ENCODE results near the gene RAB7A. TPM values are rescaled to one million over a fixed set of nuclear protein-coding genes. Genes with fewer than 3 reads are reported as not detected.
"Not testable (repeated sequence)": the region's sequence is repeated elsewhere in the genome, so short reads cannot be mapped to it uniquely, and the experiment has no call there.

The RAB7A gene
- total and polyA plus RNA-seq, 2 of the 8 experiments (the other 6 are each of a cell fraction or from before 2014, with no cell fraction given) = 179 to 195 TPM

GRCh38 chr3:128728521-128728920 is 2.5 kb downstream of the RAB7A start:
- H3K9me3 ChIP-seq (ENCODE audit: insufficient read depth in 2 of 2, low read depth in 1 of 2, low read length in 1 of 2); H3K36me3 ChIP-seq (ENCODE audit: control insufficient read depth in 2 of 4, insufficient read depth in 4 of 4, low read length in 3 of 4); H3K4ac ChIP-seq (replicated peaks; ENCODE audit: insufficient read length, low read depth, low read length); H3K9ac ChIP-seq (replicated peaks in 1 of 4; ENCODE audit: extremely low read depth in 1 of 4, low read depth in 3 of 4, low read length in 3 of 4); H2BK12ac ChIP-seq (ENCODE audit: low read depth, low read length); H3K27ac ChIP-seq (ENCODE audit: low read depth, low read length); H3K23me2 ChIP-seq (ENCODE audit: low read depth, low read length); H3K18ac ChIP-seq (ENCODE audit: extremely low read depth, low read length); H3K4me2 ChIP-seq (ENCODE audit: insufficient read depth in 1 of 2, low read depth in 2 of 2, low read length in 2 of 2); H4K91ac ChIP-seq (replicated peaks; ENCODE audit: insufficient read length, low read length); H4K5ac ChIP-seq (ENCODE audit: insufficient read length, low read depth, low read length); H2AK5ac ChIP-seq (ENCODE audit: low read depth, low read length); DNase-seq (ENCODE audit: low read depth in 1 of 2, low spot score in 2 of 2); H3K27me3 ChIP-seq (replicated peaks in 1 of 4; ENCODE audit: control insufficient read depth in 3 of 4, extremely low read depth in 1 of 4, insufficient read depth in 3 of 4, low read length in 3 of 4); H2BK5ac ChIP-seq (ENCODE audit: low read depth, low read length); H3K14ac ChIP-seq (ENCODE audit: insufficient read length); H3K56ac ChIP-seq (replicated peaks; ENCODE audit: insufficient read length, low read depth, low read length); H2BK20ac ChIP-seq (ENCODE audit: low read length); H2BK120ac ChIP-seq (replicated peaks; ENCODE audit: low read depth, low read length); H3K23ac ChIP-seq (ENCODE audit: insufficient read length); H4K8ac ChIP-seq (ENCODE audit: extremely low read depth, insufficient read depth, low read length); FAIRE-seq; H3K4me3 ChIP-seq (ENCODE audit: extremely low read depth in 1 of 4, insufficient read depth in 2 of 4, low read depth in 3 of 4, low read length in 4 of 4); H2AFZ ChIP-seq (ENCODE audit: low read length): not testable (repeated sequence)
- POLR2A ChIA-PET (ENCODE audit: partially characterized antibody) = interaction anchor here (1.5 to 2.2 kb wide), 4 partner anchors 10 to 60 kb away, joined by 3 to 6 read pairs (median 4); no protein-coding TSS in a partner anchor
- CTCF ChIA-PET (ENCODE audit: partially characterized antibody) = interaction anchor here (1.2 to 1.5 kb wide), 3 partner anchors 9 to 242 kb away, joined by 3 to 5 read pairs (median 3); no protein-coding TSS in a partner anchor
- peak overlapping the region; percentile 8; the same call in 1 of the 2 replicates for H2BK15ac ChIP-seq (ENCODE audit: low read length)
- H3K79me1 ChIP-seq (ENCODE audit: low read depth, low read length) = peaks cover 18% of the 10 kb centered on the region
- peaks cover 0 to 17% (median 10%) of the 10 kb centered on the region in 4 experiments; a peak in 6 of 7 replicates for H3K4me1 ChIP-seq (replicated peaks in 1 of 4; ENCODE audit: control insufficient read depth in 3 of 4, insufficient read depth in 4 of 4, low read length in 3 of 4)
- 96% methylated on average over 13 of the region's 13 CpGs; no CpG with 5 or more reads in 1 of the 2 experiments for WGBS, 2 experiments (ENCODE audit: extremely low coverage in 1 of 2, insufficient coverage in 1 of 2, insufficient read length in 1 of 2, insufficient replicate concordance in 2 of 2, low coverage in 1 of 2, low lambda C conversion rate in 2 of 2, missing lambda C conversion rate in 1 of 2)
- H4K20me1 ChIP-seq (replicated peaks in 1 of 2; ENCODE audit: control insufficient read depth in 1 of 2, insufficient read depth in 2 of 2, low read length in 2 of 2) = peaks cover 33 to 35% of the 10 kb centered on the region in 2 experiments
- peaks cover 66 to 79% of the 10 kb centered on the region in 2 experiments for H3K79me2 ChIP-seq (ENCODE audit: control insufficient read depth in 1 of 2, insufficient read depth in 2 of 2, low read length in 2 of 2)

Measured in H1 (cell line).